ENCODE data around the gene MT3.

The MT3 gene

GRCh38 chr16:56632848-56633365 is 43.6 kb downstream of the MT3 start:
- TF ChIP-seq CTCF (IDR thresholded peaks at IDR 0.05; ENCODE audit: control insufficient read depth, extremely low read depth, insufficient read depth): no peak
- no peak overlapping the region for H3K4me3 ChIP-seq (ENCODE audit: low read depth, low read length)

GRCh38 chr16:56633535-56633934 is 44.2 kb downstream of the MT3 start:
- no peak for DNase-seq (ENCODE audit: low read depth)
- H3K4me3 ChIP-seq (ENCODE audit: low read depth, low read length): no peak overlapping the region
- TF ChIP-seq CTCF (IDR thresholded peaks at IDR 0.05; ENCODE audit: control insufficient read depth, extremely low read depth, insufficient read depth): no peak

More at GRCh38 chr16:56632848-56633365, 43.6 kb downstream of the MT3 start:
- no peak for DNase-seq (ENCODE audit: low read depth)

- TF ChIP-seq CTCF (IDR thresholded peaks at IDR 0.05; ENCODE audit: control insufficient read depth, extremely low read depth, insufficient read depth): no peak
- no peak for DNase-seq (ENCODE audit: low read depth)
- no peak overlapping the region for H3K4me3 ChIP-seq (ENCODE audit: low read depth, low read length)
These were observed 45.5 kb downstream of the MT3 start for GRCh38 chr16:56634715-56635440.

GRCh38 chr16:56635441-56635967 is 46.2 kb downstream of the MT3 start:
- no peak for TF ChIP-seq CTCF (IDR thresholded peaks at IDR 0.05; ENCODE audit: control insufficient read depth, extremely low read depth, insufficient read depth)
- DNase-seq (ENCODE audit: low read depth): no peak
- no peak overlapping the region for H3K4me3 ChIP-seq (ENCODE audit: low read depth, low read length)

GRCh38 chr16:56636616-56637413 is 47.5 kb downstream of the MT3 start:
- H3K4me3 ChIP-seq (ENCODE audit: low read depth, low read length): no peak overlapping the region
- TF ChIP-seq CTCF (IDR thresholded peaks at IDR 0.05; ENCODE audit: control insufficient read depth, extremely low read depth, insufficient read depth): no peak
- no peak for DNase-seq (ENCODE audit: low read depth)

- no peak for TF ChIP-seq CTCF (IDR thresholded peaks at IDR 0.05; ENCODE audit: control insufficient read depth, extremely low read depth, insufficient read depth)
- no peak for DNase-seq (ENCODE audit: low read depth)
- H3K4me3 ChIP-seq (ENCODE audit: low read depth, low read length): no peak within 1 kb of the TSS
These were observed 48.8 kb downstream of the MT3 start, which contains the start of gene MT1A for GRCh38 chr16:56637814-56638750. Gene MT1A (plus strand): TSS chr16:56638666. CDS start chr16:56638739, 73 bp downstream.

Data from LNCaP clone FGC (cell line).